NCI-H2227 (cell line): Measurements from ENCODE around the gene SH3RF1.
"Not testable (repeated sequence)": the region's sequence is repeated elsewhere in the genome, so short reads cannot be mapped to it uniquely, and the experiment has no call there.

ENCODE experiments used
- DNase-seq: peaks from one replicate; lab custom pipeline; 2025; ENCODE audit not compliant: unreplicated experiment; lab: John Stamatoyannopoulos, UW

Gene SH3RF1

GRCh38 chr4:169202145-169202699 is 68.5 kb downstream of the SH3RF1 start:
- DNase-seq: no peak

- DNase-seq: no peak
These were observed 69.3 kb downstream of the SH3RF1 start for GRCh38 chr4:169201222-169202144.

DNA sequence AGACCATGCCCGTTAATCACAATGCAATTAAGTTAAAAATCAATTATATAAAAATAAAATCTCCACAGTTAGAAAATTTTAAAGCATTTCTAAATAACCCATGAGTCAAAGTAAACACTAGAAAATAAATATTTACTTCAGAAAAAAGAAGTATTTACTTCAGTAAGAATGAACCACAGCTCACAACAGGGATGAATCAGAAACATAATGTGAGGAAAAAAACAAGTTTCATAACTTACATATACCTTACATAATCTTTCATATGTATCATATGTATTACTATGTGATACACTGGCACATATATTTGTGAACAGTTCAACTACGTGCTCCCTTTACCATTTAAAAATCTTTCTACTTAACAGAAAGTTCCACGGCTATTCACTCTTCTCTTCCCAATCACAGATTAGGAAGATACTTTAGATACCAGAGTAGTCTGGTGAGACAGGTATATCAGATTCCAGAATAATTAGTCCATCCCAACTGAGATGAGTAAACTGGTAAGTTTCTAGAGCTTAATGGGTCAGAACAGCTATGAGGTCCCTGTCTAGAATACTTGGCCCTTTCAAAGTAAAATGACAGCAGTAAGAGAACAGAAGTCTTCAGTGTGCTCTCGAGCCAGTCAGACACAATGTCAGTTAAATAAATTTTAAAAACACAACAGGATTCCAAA is 70.3 kb downstream of the SH3RF1 start:
- DNase-seq: no peak

GRCh38 chr4:169199184-169199583 is 71.6 kb downstream of the SH3RF1 start:
- no peak for DNase-seq

DNA sequence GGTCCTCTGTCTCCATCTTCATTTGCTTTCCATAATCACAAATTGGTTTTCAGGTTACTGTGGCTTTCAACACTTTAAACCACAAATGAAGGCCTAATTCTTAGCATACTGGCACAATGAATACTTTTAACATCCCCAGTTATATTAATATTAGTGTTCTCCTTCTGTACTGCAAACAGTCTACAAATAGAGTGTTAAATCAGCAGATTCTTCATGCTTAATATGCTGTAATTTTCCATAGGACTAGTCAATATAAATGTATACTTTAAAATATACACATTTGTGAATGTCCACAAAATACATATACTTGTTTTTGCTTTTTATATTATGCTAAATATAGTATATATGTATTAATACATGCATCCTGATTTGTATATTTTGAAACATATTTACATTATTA is 72.6 kb downstream of the SH3RF1 start:
- DNase-seq: no peak

DNA sequence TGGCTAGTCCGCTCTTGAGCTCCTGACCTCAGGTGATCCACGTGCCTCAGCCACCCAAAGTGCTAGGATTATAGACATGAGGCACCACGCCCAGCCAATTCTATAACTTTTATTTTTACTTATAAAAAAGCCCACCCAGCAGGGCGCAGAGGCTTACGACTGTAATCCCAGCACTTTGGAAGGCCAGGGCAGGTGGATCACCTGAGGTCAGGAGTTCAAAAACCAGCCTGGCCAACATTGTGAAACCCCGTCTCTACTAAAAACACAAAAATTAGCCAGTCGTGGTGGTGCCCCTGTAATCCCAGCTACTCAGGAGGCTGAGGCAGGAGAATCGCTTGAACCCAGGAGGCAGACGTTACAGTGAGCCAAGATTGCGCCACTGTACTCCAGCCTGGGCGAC is 73.5 kb downstream of the SH3RF1 start:
- DNase-seq: not testable (repeated sequence)

DNA sequence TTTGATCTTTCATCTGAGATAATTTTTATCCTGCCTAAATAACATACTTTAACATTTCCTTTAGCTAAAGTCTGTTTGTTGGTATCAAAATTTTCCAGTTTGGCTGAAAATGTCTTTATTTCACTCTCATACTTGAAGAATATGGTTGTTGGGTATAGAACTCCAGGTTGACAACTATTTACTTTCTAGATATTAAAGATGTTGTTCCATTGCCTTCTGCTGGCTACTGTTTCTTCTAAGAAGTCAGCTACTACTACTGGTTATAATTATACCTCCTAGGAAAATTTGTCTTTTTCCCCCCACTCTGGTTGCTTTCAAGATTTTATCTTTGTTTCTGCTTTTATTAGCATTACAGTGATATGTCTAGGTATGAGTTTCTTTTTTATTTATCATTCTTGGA is 75.7 kb downstream of the SH3RF1 start:
- DNase-seq: no peak

DNA sequence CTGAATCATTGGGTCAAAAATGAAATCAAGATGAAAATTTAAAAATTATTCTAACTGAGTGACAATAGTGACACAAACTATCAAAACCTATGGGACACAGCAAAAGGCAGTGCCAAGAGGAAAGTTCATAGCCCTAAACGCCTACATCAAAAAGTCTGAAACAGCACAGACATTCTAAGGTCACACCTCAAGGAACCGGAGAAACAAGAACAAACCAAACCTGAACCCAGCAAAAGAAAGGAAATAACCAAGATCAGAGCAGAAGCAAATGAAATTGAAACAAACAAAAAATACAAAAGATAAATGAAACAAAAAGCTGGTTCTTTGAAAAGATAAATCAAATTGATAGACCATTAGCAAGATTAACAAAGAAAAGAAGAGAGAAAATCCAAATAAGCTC is 80.8 kb downstream of the SH3RF1 start:
- DNase-seq: not testable (repeated sequence)

DNA sequence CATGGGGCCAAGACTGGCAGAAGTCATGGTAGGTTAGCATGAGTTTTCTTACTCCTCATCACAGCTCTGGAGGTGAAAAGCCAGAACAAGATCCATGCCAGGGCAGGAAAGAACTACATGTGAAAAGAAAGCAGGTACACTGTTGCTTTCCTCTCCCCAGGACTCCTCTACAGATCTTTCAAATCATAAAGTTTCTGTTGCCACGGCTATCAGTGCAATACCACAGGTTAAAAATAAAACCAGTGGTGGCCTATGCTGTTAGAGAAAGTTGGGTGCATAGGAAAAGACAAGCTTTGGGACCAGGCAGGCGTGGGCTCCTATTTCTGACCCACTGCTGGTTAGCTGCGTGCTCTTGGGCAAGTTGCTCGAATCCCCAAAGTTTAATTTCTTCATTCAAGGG is 81.4 kb downstream of the SH3RF1 start:
- no peak for DNase-seq

DNA sequence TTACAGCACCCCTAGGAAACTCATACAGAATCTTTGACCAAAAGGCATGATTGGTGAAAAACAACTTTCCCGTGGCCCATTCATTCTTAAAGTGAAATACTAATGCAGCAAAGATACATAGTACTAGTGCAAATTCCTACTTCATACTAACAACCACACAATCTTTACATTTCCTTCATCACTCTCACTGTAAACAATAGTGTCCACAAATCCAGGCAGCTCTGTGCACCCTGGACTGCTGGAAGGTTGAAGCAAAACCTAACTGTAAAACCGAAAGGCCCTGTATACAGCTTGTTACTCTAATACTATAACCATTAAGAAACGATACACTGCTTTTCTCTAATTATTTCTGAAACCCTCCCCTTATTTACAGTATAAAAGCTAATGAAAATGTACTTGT is 82.6 kb downstream of the SH3RF1 start:
- DNase-seq: no peak

DNA sequence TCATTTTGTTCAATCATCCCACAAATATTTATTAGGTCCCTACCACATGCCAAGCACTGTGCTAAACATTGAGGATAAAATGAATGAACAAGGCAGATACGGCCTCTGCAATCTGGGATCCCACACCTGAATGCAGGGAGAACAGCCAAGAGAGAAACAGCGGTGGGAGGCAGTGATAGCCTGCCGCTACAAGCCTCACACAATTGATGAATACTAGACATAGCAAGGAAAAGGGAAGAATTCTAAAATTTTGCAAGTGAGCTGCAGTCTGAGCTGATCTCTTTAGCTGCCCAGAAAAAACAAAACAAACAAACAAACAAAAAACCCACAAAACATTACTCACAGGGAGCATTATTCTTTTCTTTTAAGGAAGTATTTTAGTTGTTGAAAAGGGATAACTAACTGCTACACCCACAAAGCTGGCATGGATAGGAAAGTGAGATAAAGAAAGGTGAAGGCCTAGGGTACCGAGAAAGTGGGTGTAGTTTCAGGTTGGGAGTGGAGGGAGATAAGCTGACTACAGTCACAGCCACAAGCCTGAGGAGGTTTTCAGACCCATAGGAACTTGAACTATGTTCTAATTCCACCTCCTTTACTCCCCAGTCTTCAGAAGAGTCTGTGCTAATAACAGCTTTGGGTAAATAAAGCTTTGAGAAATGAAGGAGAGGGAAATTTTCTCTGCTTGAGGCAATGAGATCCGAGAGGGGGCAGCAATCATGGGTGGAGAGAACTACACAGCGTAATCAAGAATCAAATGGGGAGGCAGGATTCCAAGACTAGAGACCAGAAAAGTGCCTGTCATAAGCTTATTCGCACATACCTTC is 85.4 kb downstream of the SH3RF1 start:
- DNase-seq: peak; percentile 4

DNA sequence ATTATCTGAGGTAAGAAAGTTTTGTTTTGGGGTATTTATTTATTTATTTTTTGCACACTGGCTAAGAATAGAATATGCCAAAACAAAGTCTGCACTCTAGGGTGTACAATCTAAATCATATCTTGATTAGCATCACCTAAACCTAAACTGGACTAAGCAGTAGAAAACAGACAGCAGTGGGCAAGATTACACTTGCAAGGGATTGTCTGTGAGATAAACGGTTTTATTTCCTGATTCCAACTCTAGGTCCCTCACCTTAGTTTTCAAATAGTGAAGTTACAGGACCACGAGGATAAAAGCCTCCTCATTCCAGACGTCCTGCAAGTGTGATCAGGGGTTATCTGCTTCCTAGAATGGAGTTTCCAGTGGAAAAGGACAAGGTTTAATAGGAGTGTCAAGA is 86.1 kb downstream of the SH3RF1 start:
- DNase-seq: no peak

GRCh38 chr4:169184236-169184635 is 86.5 kb downstream of the SH3RF1 start:
- DNase-seq: no peak

DNA sequence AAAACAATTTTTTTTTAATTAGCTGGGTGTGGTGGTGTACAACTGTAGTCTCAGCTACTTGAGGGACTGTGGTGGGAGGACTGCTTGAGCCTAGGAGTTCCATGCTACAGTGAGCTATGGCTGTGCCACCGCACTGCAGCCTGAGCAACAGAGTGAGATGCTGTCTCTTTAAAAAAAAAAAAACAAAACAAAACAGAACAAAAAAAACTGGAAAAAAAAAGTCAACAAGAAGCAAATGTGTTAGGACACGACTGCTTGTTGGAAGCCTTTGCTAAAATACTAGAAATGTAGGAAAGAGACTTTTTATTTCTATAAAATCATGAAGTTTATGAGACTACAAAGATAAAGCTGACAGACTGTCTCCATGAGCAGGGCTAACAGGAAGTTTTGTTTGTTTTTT is 87.2 kb downstream of the SH3RF1 start:
- no peak for DNase-seq

DNA sequence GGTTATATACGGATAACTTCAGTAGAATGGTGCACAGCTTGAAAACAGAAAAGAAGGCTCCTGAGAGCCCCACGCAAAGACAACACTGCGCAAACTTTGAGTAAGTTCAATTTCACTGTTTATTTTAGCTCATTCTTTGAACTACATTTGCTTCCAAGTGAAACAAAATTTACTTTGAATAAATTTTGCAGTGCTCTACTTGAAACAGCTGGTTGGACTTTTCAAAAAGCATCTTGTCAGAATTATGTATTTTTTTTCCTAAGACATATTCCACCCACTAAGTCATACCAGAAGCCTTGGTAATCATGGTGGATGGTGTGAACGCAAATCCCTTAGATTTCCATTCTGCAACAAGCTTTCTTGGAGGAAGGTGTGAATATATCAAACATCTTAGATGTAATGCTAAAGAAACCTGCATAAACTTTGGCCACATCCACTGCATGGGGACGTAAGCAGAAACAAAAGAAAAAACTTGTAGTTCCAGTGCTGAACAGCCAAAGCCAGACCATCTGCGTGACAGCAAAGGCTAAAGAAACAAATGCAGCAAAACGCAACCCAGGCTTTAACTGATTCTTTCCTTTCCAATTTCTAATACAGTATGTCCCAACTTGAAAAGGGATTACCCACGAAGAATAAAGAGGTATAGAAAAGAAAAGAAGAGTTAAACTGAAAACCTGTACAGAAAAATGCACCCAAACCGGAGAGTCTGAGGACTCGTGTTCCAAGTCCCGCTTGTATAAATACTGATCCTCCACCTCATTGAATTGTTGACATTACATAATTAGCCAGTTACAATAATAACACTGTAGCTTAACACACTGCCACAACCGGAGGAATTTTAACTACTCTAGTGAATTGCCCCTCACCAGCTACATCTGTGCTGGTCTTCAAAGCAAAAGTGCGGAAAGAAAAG is 90.9 kb downstream of the SH3RF1 start:
- no peak for DNase-seq

DNA sequence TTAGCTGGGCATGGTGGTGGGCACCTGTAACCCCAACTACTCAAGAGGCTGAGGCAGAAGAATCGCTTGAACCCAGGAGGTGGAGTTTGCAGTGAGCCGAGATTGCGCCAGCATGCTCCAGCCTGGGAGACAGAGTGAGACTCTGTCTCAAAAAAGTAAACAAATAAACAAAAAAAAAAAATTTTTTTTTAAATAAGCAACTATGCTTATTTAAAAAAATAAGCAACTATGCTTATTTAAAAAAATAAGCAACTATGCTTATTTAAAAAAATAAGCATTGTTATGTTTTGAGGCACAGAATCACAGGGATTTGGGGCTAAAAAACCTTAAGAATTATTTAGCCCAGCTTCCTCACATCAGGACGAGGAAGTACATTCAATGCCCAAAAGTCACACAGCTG is 92.7 kb downstream of the SH3RF1 start:
- DNase-seq: not testable (repeated sequence)

- DNase-seq: no peak
These were observed 95.3 kb downstream of the SH3RF1 start for GRCh38 chr4:169175476-169175875.

GRCh38 chr4:169175035-169175434 is 95.7 kb downstream of the SH3RF1 start:
- no peak for DNase-seq

DNA sequence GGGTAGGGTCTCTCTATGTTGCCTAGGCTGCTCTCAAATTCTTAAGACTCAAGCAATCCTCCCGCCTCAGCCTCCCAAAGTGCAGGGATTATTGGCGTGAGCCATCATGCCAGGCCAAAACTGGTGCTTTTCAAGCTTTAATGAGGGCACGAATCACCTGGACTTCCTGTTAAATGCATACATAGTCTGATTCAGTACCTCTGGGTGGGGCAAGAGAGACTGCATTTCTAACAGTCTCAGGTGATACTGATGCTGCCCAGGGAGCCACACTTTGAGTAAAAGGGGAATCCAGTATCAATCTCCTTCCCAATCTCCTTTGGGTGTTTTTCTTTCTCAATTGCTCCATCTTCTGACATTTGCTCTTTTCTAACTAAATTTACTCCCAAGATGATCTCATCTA is 96.5 kb downstream of the SH3RF1 start:
- DNase-seq: no peak
